ENCODE results near the gene PTCHD1. TPM values are rescaled to one million over a fixed set of nuclear protein-coding genes. Genes with fewer than 3 reads are reported as not detected.

The PTCHD1 gene
- total RNA-seq, 1 experiment from 2014 or later, result 4.2 TPM

DNA sequence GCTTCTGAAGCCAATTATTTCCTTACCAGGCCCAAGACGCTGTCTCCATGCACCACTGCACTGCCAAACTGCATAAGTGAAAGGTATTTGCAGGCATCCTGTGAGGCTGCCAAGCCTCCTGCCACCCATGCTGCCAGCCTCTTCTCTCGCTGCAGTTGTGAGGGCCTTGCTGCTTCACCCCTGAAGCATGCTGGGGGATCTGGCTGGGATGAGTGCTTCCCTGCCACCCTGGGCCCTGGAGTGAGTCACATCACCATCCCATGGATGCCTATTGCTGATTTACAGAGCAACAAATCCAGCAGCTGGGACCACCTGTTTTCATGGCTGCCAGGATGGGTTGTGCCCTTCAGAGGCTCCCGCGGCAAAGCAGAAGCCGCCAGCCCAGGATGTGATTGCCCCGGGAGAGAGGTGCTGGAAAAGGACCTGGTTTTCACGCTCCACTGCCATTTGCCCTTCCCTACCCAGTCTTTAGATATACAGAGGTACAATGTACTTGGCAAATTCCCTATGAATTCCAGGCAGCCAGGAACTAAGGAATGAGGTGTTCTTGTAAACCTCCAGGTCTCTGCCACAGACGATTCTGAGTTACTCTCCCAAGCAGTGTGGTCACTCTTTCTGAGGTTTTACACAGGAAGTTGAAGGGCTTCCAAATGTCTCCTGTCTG lies 41.5 kb upstream of the PTCHD1 start (continued):
- TF ChIP-seq, protein P1, sequence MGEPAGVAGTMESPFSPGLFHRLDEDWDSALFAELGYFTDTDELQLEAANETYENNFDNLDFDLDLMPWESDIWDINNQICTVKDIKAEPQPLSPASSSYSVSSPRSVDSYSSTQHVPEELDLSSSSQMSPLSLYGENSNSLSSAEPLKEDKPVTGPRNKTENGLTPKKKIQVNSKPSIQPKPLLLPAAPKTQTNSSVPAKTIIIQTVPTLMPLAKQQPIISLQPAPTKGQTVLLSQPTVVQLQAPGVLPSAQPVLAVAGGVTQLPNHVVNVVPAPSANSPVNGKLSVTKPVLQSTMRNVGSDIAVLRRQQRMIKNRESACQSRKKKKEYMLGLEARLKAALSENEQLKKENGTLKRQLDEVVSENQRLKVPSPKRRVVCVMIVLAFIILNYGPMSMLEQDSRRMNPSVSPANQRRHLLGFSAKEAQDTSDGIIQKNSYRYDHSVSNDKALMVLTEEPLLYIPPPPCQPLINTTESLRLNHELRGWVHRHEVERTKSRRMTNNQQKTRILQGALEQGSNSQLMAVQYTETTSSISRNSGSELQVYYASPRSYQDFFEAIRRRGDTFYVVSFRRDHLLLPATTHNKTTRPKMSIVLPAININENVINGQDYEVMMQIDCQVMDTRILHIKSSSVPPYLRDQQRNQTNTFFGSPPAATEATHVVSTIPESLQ (CRISPR knock-in tag; IDR thresholded peaks at IDR 0.05), result no peak
- TF ChIP-seq FOXK1 (CRISPR knock-in tag; IDR thresholded peaks at IDR 0.05) (no peak), FOXJ3 (CRISPR knock-in tag; IDR thresholded peaks at IDR 0.05; ENCODE audit: borderline replicate concordance) (no peak), ZNF396 (CRISPR knock-in tag; IDR thresholded peaks at IDR 0.05; ENCODE audit: borderline replicate concordance) (no peak), ZNF423 (CRISPR knock-in tag; IDR thresholded peaks at IDR 0.05) (no peak), SP1 (CRISPR knock-in tag; conservative IDR thresholded peaks at IDR 0.05) (no peak), MXD4 (CRISPR knock-in tag; IDR thresholded peaks at IDR 0.05; ENCODE audit: borderline replicate concordance) (no peak)
- TF ChIP-seq, protein P2, sequence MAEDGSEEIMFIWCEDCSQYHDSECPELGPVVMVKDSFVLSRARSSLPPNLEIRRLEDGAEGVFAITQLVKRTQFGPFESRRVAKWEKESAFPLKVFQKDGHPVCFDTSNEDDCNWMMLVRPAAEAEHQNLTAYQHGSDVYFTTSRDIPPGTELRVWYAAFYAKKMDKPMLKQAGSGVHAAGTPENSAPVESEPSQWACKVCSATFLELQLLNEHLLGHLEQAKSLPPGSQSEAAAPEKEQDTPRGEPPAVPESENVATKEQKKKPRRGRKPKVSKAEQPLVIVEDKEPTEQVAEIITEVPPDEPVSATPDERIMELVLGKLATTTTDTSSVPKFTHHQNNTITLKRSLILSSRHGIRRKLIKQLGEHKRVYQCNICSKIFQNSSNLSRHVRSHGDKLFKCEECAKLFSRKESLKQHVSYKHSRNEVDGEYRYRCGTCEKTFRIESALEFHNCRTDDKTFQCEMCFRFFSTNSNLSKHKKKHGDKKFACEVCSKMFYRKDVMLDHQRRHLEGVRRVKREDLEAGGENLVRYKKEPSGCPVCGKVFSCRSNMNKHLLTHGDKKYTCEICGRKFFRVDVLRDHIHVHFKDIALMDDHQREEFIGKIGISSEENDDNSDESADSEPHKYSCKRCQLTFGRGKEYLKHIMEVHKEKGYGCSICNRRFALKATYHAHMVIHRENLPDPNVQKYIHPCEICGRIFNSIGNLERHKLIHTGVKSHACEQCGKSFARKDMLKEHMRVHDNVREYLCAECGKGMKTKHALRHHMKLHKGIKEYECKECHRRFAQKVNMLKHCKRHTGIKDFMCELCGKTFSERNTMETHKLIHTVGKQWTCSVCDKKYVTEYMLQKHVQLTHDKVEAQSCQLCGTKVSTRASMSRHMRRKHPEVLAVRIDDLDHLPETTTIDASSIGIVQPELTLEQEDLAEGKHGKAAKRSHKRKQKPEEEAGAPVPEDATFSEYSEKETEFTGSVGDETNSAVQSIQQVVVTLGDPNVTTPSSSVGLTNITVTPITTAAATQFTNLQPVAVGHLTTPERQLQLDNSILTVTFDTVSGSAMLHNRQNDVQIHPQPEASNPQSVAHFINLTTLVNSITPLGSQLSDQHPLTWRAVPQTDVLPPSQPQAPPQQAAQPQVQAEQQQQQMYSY (CRISPR knock-in tag; IDR thresholded peaks at IDR 0.05), result no peak
- TF ChIP-seq, protein P3, sequence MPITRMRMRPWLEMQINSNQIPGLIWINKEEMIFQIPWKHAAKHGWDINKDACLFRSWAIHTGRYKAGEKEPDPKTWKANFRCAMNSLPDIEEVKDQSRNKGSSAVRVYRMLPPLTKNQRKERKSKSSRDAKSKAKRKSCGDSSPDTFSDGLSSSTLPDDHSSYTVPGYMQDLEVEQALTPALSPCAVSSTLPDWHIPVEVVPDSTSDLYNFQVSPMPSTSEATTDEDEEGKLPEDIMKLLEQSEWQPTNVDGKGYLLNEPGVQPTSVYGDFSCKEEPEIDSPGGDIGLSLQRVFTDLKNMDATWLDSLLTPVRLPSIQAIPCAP (CRISPR knock-in tag; IDR thresholded peaks at IDR 0.05), result no peak
- TF ChIP-seq, protein P4, sequence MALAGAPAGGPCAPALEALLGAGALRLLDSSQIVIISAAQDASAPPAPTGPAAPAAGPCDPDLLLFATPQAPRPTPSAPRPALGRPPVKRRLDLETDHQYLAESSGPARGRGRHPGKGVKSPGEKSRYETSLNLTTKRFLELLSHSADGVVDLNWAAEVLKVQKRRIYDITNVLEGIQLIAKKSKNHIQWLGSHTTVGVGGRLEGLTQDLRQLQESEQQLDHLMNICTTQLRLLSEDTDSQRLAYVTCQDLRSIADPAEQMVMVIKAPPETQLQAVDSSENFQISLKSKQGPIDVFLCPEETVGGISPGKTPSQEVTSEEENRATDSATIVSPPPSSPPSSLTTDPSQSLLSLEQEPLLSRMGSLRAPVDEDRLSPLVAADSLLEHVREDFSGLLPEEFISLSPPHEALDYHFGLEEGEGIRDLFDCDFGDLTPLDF (CRISPR knock-in tag; IDR thresholded peaks at IDR 0.05), result no peak
- TF ChIP-seq, protein P5, sequence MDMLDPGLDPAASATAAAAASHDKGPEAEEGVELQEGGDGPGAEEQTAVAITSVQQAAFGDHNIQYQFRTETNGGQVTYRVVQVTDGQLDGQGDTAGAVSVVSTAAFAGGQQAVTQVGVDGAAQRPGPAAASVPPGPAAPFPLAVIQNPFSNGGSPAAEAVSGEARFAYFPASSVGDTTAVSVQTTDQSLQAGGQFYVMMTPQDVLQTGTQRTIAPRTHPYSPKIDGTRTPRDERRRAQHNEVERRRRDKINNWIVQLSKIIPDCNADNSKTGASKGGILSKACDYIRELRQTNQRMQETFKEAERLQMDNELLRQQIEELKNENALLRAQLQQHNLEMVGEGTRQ (CRISPR knock-in tag; IDR thresholded peaks at IDR 0.05), result no peak

DNA sequence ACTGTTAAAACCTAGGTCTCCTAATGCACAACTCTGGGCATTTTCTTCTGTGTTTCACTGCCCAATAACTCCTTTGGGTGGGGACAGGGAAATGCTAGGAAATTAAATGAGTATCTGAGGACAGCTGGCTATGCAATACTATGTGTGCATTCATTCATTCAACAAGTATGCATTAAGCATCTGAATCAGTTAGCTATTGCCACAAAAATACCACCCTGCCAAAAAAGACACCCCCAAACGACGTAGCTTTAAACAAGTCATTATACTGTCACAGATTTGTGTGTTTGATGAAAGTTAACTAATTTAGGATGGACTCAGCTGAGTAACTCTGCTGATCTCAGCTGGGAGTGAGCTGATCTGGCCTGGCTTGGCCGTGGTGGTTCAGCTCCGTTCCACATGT lies 29.8 kb upstream of the PTCHD1 start:
- ChIA-PET CTCF (no interaction called here), POLR2A (no interaction called here)
- H3K4me3 Mint-ChIP-seq, result no peak overlapping the region
- H3K9me3 Mint-ChIP-seq, result no peaks in the 10 kb centered on the region
- H3K4me1 Mint-ChIP-seq, result no peaks in the 10 kb centered on the region
- H3K27ac Mint-ChIP-seq, result no peak overlapping the region
- ATAC-seq, result no peak
- H3K36me3 Mint-ChIP-seq, result no peaks in the 10 kb centered on the region
- no peak for DNase-seq (ENCODE audit: low spot score)
- H3K27me3 Mint-ChIP-seq (ENCODE audit: low read depth), result no peaks in the 10 kb centered on the region
- TF ChIP-seq GRHL2 (CRISPR knock-in tag; IDR thresholded peaks at IDR 0.05; ENCODE audit: insufficient replicate concordance, severe bottlenecking), result no peak
- no peak for TF ChIP-seq NR2C2 (CRISPR knock-in tag; IDR thresholded peaks at IDR 0.05)
- TF ChIP-seq SP1 (CRISPR knock-in tag; conservative IDR thresholded peaks at IDR 0.05), result no peak
- TF ChIP-seq NFYB (CRISPR knock-in tag; conservative IDR thresholded peaks at IDR 0.05; ENCODE audit: low read depth), result no peak
- TF ChIP-seq, protein P6, sequence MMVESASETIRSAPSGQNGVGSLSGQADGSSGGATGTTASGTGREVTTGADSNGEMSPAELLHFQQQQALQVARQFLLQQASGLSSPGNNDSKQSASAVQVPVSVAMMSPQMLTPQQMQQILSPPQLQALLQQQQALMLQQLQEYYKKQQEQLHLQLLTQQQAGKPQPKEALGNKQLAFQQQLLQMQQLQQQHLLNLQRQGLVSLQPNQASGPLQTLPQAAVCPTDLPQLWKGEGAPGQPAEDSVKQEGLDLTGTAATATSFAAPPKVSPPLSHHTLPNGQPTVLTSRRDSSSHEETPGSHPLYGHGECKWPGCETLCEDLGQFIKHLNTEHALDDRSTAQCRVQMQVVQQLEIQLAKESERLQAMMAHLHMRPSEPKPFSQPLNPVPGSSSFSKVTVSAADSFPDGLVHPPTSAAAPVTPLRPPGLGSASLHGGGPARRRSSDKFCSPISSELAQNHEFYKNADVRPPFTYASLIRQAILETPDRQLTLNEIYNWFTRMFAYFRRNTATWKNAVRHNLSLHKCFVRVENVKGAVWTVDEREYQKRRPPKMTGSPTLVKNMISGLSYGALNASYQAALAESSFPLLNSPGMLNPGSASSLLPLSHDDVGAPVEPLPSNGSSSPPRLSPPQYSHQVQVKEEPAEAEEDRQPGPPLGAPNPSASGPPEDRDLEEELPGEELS (CRISPR knock-in tag; IDR thresholded peaks at IDR 0.05), result no peak
- TF ChIP-seq, protein P2 (CRISPR knock-in tag; IDR thresholded peaks at IDR 0.05), result no peak
- TF ChIP-seq, protein P7, sequence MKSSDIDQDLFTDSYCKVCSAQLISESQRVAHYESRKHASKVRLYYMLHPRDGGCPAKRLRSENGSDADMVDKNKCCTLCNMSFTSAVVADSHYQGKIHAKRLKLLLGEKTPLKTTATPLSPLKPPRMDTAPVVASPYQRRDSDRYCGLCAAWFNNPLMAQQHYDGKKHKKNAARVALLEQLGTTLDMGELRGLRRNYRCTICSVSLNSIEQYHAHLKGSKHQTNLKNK (CRISPR knock-in tag; IDR thresholded peaks at IDR 0.05), result no peak
- TF ChIP-seq ZNF396 (CRISPR knock-in tag; IDR thresholded peaks at IDR 0.05; ENCODE audit: borderline replicate concordance), result no peak
- TF ChIP-seq TEAD1 (CRISPR knock-in tag; IDR thresholded peaks at IDR 0.05), result no peak
- TF ChIP-seq, protein P3 (CRISPR knock-in tag; IDR thresholded peaks at IDR 0.05), result no peak
